Suprapubic skin (tissue), 3 donors: ENCODE measurements around the gene KCNK4.

Experiments
- POLR2A ChIP-seq, 2 donors: fragments of 450-650 bp; IDR thresholded peaks; one replicate each; pipeline ENCODE4 v1.6.1; 2017; ENCODE audit warnings: antibody characterized with exemption in 2 of 2, mild to moderate bottlenecking in 2 of 2, moderate library complexity in 2 of 2
- TF ChIP-seq, protein P1 (sequence below), 2 donors: fragments of 200-600 bp in 1 of 2; fragments of 450-650 bp in 1 of 2; sonication (generic) in 1 of 2; IDR thresholded peaks; one replicate each; pipeline ENCODE4 v1.5.1; 2016 to 2019; ENCODE audit warnings: antibody characterized with exemption in 2 of 2, mild to moderate bottlenecking in 1 of 2, moderate library complexity in 1 of 2

DNA sequence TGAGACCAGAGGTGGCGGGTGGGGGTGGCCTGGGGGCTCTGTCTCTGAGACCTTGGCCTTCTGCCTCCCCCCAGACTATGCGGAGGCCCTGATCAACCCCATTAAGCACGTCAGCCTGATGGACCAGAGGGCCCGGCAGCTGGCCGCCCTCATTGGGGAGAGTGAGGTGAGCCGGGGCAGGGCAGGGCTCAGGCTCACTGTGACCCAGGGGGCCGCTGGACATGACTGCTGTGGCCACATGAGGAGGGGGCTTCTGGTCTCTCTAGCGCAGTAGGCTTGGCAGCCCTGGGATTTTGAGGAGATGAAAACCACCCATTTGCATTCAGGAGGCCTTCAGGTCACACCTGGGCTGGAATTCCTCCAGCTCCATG, 27.2 kb upstream of the KCNK4 start:
- TF ChIP-seq, protein P1, sequence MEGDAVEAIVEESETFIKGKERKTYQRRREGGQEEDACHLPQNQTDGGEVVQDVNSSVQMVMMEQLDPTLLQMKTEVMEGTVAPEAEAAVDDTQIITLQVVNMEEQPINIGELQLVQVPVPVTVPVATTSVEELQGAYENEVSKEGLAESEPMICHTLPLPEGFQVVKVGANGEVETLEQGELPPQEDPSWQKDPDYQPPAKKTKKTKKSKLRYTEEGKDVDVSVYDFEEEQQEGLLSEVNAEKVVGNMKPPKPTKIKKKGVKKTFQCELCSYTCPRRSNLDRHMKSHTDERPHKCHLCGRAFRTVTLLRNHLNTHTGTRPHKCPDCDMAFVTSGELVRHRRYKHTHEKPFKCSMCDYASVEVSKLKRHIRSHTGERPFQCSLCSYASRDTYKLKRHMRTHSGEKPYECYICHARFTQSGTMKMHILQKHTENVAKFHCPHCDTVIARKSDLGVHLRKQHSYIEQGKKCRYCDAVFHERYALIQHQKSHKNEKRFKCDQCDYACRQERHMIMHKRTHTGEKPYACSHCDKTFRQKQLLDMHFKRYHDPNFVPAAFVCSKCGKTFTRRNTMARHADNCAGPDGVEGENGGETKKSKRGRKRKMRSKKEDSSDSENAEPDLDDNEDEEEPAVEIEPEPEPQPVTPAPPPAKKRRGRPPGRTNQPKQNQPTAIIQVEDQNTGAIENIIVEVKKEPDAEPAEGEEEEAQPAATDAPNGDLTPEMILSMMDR (IDR thresholded peaks at IDR 0.05) = no peak
- TF ChIP-seq POLR2A (IDR thresholded peaks at IDR 0.05) = no peak
